Transverse colon (tissue), 4 donors: ENCODE measurements around the gene NLE1. TPM values are rescaled to one million over a fixed set of nuclear protein-coding genes. Genes with fewer than 3 reads are reported as not detected.

Source experiments
- DNase-seq: peaks from one replicate; pipeline ENCODE4 v3.0.0-alpha.2; 2019
- H3K27ac ChIP-seq, 4 donors: fragments of 200-600 bp; sonication (generic); 2 replicates each; pipeline ENCODE4 v1.5.1; 2016 to 2018; ENCODE audit warnings: inconsistent platforms in 4 of 4
- H3K27me3 ChIP-seq: fragments of 200-600 bp; sonication (generic); 2 replicates; pipeline ENCODE4 v1.5.1; 2017; ENCODE audit warnings: inconsistent platforms
- H3K36me3 ChIP-seq, 4 donors: fragments of 200-600 bp; sonication (generic); 2 replicates each; pipeline ENCODE4 v1.5.1; 2017 to 2019; ENCODE audit warnings: inconsistent platforms in 4 of 4
- H3K4me1 ChIP-seq, 4 donors: fragments of 200-600 bp; sonication (generic); 2 replicates each; pipeline ENCODE4 v1.5.1; 2017 to 2020; ENCODE audit warnings: inconsistent platforms in 4 of 4
- H3K4me3 ChIP-seq, 4 donors: fragments of 200-600 bp; sonication (generic); 1 replicate in 1 of 4; 2 replicates in 3 of 4; pipeline versions ENCODE4 v1.5.1 to v1.6.1; 2017 to 2019; ENCODE audit warnings: inconsistent platforms in 4 of 4
- H3K9me3 ChIP-seq, 2 donors: fragments of 200-600 bp; sonication (generic); 2 replicates each; pipeline ENCODE4 v1.5.1; 2017 to 2019; ENCODE audit warnings: inconsistent platforms in 2 of 2
- EP300 ChIP-seq: sonication (generic); formaldehyde crosslinking; IDR thresholded peaks from one replicate; pipeline ENCODE4 v1.6.1; 2017; ENCODE audit warnings: antibody characterized with exemption, low read depth
- POLR2A ChIP-seq: fragments of 450-650 bp; IDR thresholded peaks from one replicate; pipeline ENCODE4 v1.6.1; 2016; ENCODE audit warnings: antibody characterized with exemption, mild to moderate bottlenecking, moderate library complexity
- POLR2AphosphoS5 ChIP-seq, 3 donors: sonication (generic); formaldehyde crosslinking; IDR thresholded peaks; one replicate each; pipeline ENCODE4 v1.6.1; 2016; ENCODE audit warnings: antibody characterized with exemption in 3 of 3
- WGBS, 2 donors: methylation state at CpG; one replicate each; pipeline ENCODE4 v1.1.5; 2018; ENCODE audit warnings: low coverage in 1 of 2; 5-methylcytosine and 5-hydroxymethylcytosine counted together
- in situ Hi-C, 4 donors: fragments of 200-750 bp; cut with MboI; loops; one replicate each; pipeline versions ENCODE4 v1.15.0 to v1.15.1; 2017; ENCODE audit warnings: low sequenced_read_pairs in 3 of 4, low pct_ligation_motif_present in 1 of 4, low pct_unique_long_range_greater_than_20kb in 1 of 4
- intact Hi-C: fragments of 100-400 bp; cut with DNase I; formaldehyde crosslinking; loops from one replicate; pipeline ENCODE4 v1.15.1; 2023; ENCODE audit warnings: low total_unique reads
- small RNA-seq, 4 donors: library from RNA; depleted of rRNA; stranded (forward); fragments of <200 nt; gene quantifications; one replicate each; pipeline ENCODE3, GENCODE V24; 2016
- total RNA-seq, 4 donors: library from RNA; depleted of rRNA; stranded (reverse); fragments of >200 nt; gene quantifications; one replicate each; pipeline ENCODE4 v1.1.0, GENCODE V29; 2016
- TF ChIP-seq, protein P1 (sequence below), 5 experiments: fragments of 200-600 bp in 3 of 5; fragments of 450-650 bp in 2 of 5; sonication (generic) in 3 of 5; IDR thresholded peaks; 1 replicate in 2 of 5; 2 replicates in 3 of 5; pipeline ENCODE4 v1.5.1; 2016 to 2017; ENCODE audit warnings: antibody characterized with exemption in 5 of 5, inconsistent platforms in 3 of 5, mild to moderate bottlenecking in 2 of 5, moderate library complexity in 1 of 5

Gene NLE1
- total RNA-seq, 4 donors from 2014 or later: 4.0 to 13.2 (median 6.9) TPM

DNA sequence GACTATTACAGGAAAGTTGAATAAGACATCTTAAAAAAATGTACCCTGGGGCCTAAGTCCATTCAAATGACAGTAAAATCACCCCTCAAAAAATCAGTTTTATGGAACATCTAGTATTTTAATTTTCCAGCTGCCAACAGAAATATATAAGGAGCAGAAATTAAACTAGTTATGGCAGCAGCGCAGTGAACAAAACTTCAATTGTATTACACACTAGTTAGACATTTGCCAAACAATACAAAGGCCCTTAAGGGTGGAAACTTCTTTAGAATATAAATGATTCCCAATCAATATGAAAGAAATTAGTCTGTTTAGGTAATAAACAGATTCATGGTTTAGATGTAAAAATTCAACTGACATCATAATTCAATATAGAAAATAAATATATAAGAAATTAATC lies 60.5 kb downstream of the NLE1 start:
- WGBS, 2 donors: 81 to 90% methylated on average over 1 of the region's 1 CpG
- no peak for DNase-seq
- Histone ChIP-seq H3K9me3 (no peaks in the 10 kb centered on the region), H3K27ac (peak overlapping the region in 1 of 4 donors; percentile 11), H3K4me3 (no peak overlapping the region), H3K4me1 (peaks cover 18 to 90% (median 54%) of the 10 kb centered on the region in 4 donors), H3K27me3 (no peaks in the 10 kb centered on the region), H3K36me3 (no peaks in the 10 kb centered on the region)
- in situ Hi-C loops: loop anchor here in 1 of 4 donors (25.0 kb wide), 1 partner anchor 94 kb away; the partner anchor contains the start of gene LIG3
- TF ChIP-seq POLR2AphosphoS5 (IDR thresholded peaks at IDR 0.05) (no peak), EP300 (no peak), POLR2A (no peak)
- TF ChIP-seq, protein P1, sequence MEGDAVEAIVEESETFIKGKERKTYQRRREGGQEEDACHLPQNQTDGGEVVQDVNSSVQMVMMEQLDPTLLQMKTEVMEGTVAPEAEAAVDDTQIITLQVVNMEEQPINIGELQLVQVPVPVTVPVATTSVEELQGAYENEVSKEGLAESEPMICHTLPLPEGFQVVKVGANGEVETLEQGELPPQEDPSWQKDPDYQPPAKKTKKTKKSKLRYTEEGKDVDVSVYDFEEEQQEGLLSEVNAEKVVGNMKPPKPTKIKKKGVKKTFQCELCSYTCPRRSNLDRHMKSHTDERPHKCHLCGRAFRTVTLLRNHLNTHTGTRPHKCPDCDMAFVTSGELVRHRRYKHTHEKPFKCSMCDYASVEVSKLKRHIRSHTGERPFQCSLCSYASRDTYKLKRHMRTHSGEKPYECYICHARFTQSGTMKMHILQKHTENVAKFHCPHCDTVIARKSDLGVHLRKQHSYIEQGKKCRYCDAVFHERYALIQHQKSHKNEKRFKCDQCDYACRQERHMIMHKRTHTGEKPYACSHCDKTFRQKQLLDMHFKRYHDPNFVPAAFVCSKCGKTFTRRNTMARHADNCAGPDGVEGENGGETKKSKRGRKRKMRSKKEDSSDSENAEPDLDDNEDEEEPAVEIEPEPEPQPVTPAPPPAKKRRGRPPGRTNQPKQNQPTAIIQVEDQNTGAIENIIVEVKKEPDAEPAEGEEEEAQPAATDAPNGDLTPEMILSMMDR (IDR thresholded peaks at IDR 0.05): no peak
- intact Hi-C loops: no loop called here

DNA sequence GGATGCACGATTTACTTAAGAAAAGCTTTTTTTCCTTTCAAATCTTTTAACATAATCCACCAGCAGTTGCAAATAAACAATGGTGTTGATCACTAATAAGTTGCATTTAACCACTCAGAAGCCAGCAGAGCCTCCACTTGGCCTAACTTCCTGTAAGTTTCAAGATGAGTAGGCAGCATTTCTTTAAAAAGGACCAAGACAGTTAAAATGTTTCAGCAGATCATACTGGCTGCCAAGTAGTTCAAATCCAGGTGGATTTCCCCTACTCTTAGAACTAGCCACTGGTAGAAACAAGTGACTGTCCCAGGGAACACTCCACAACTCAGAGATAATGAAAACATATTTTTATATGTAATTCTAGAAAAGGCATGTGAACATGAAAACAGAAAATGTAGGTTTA lies 61.6 kb downstream of the NLE1 start:
- 56 to 63% methylated on average over 1 of the region's 1 CpG for WGBS, 2 donors
- Histone ChIP-seq H3K36me3 (no peaks in the 10 kb centered on the region), H3K4me1 (peaks cover 15 to 89% (median 48%) of the 10 kb centered on the region in 4 donors), H3K27ac (peak overlapping the region; percentile 10 to 65 (median 56)), H3K4me3 (no peak overlapping the region), H3K9me3 (no peaks in the 10 kb centered on the region), H3K27me3 (no peaks in the 10 kb centered on the region)
- DNase-seq: no peak
- TF ChIP-seq EP300: no peak
- TF ChIP-seq POLR2A: no peak
- no peak for TF ChIP-seq POLR2AphosphoS5 (IDR thresholded peaks at IDR 0.05)
- TF ChIP-seq, protein P1 (IDR thresholded peaks at IDR 0.05): no peak
- intact Hi-C loops: no loop called here
- in situ Hi-C loops: loop anchor here in 1 of 4 donors (25.0 kb wide), 1 partner anchor 93 kb away; the partner anchor contains the start of gene LIG3

DNA sequence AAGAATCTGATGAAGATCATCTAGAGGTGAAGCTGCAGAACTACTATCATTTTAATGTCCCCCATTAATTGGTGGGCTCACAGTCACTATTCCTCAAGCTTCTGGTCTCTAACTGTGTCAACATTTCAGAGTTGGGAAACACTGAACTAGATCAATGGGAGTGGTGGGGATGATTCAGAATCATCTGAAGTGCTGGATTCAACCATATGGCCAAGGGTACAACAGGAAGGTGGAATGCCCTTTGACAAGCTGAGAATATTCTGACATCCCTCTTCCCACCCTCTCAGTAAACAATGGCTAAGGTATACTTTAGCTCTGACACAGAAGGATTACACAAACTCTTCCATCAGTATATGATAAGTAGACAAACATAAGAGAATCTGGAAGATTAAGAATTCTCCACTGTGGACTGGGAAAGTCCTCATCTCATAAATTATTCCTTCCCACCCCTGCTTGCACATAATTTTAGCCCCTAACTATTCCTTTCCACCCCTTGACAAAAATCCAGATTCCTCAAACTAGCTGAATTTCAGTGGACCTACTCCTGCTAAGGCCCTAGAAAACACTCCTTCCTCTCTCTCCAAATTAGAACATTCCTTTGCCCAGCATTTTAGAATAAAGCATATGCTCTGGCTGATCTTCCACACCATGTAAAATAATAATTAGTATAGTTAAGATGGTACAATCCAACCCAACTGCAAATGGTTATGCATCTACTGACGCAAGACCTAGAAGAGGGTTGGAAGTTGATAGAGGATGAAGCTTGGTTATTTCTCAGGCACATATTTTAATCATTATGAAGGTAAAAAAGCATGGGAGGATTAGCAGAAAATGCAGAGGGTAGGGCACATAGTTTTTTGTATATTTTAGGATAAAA lies 62.3 kb downstream of the NLE1 start:
- no peaks in the 10 kb centered on the region for H3K9me3 ChIP-seq
- no peak overlapping the region for H3K4me3 ChIP-seq
- peaks cover 15 to 89% (median 48%) of the 10 kb centered on the region in 4 donors for H3K4me1 ChIP-seq
- peak in 2 of 3 donors; percentile 46 to 63 for TF ChIP-seq POLR2AphosphoS5 (IDR thresholded peaks at IDR 0.05)
- TF ChIP-seq POLR2A: no peak
- intact Hi-C loops: no loop called here
- H3K27me3 ChIP-seq: no peaks in the 10 kb centered on the region
- H3K27ac ChIP-seq: peak overlapping the region; percentile 39 to 65 (median 56)
- in situ Hi-C loops: loop anchor here in 1 of 4 donors (25.0 kb wide), 1 partner anchor 92 kb away; the partner anchor contains the start of gene LIG3
- H3K36me3 ChIP-seq: no peaks in the 10 kb centered on the region
- no peak for DNase-seq
- WGBS, 2 donors: 88 to 94% methylated on average over 1 of the region's 1 CpG

Small RNA genes lying within 50 kb of the gene (small RNA-seq; reads per million reads assigned to genes)
- gene RNU6-840P: 0 reads per million in 4 donors

Other genes with a start within 250 kb of the NLE1 start
- 1 to 10 TPM in 1 of 4 donors, under 1 TPM in 1, not detected in 2; 0.96 to 1.9 TPM for gene CCT6B, start 180.8 kb downstream of the NLE1 start, total RNA-seq
- gene ZNF830, start 180.8 kb downstream of the NLE1 start, total RNA-seq: 10 to 100 TPM; 10.9 to 21.7 (median 14.1) TPM
- gene LIG3, start 161.8 kb downstream of the NLE1 start, total RNA-seq: 10 to 100 TPM in 3 of 4 donors, 1 to 10 TPM in 1; 9.8 to 44.5 (median 23.9) TPM
- 10 to 100 TPM; 40.6 to 75.8 (median 50.7) TPM for gene RFFL, start 78.6 kb downstream of the NLE1 start, total RNA-seq
- 10 to 100 TPM in 1 of 4 donors, 1 to 10 TPM in 3; 5.6 to 60.3 (median 7.8) TPM for gene RAD51D, start 22.4 kb downstream of the NLE1 start, total RNA-seq
- gene FNDC8, start 20.7 kb downstream of the NLE1 start, total RNA-seq: not detected
- under 1 TPM in 1 of 4 donors, not detected in 3; 0.14 TPM for gene UNC45B, start 5.5 kb upstream of the NLE1 start, total RNA-seq
- not detected for gene SLC35G3, start 52.1 kb upstream of the NLE1 start, total RNA-seq
- gene SLFN5, start 100.8 kb upstream of the NLE1 start, total RNA-seq: 10 to 100 TPM in 1 of 4 donors, 1 to 10 TPM in 3; 2.8 to 14.0 (median 5.7) TPM
- 10 to 100 TPM in 1 of 4 donors, 1 to 10 TPM in 3; 3.0 to 18.6 (median 6.0) TPM for gene SLFN11, start 231.3 kb upstream of the NLE1 start, total RNA-seq